Germinal center (tissue), 1 donor: ENCODE measurements around the gene B3GNT2.
"Not testable (repeated sequence)": the region's sequence is repeated elsewhere in the genome, so short reads cannot be mapped to it uniquely, and the experiment has no call there.

Experiments used
- DNase-seq: peaks from one replicate; pipeline ENCODE4 v3.0.0; 2012; ENCODE audit warnings: mixed read lengths, low spot score

B3GNT2 gene

DNA sequence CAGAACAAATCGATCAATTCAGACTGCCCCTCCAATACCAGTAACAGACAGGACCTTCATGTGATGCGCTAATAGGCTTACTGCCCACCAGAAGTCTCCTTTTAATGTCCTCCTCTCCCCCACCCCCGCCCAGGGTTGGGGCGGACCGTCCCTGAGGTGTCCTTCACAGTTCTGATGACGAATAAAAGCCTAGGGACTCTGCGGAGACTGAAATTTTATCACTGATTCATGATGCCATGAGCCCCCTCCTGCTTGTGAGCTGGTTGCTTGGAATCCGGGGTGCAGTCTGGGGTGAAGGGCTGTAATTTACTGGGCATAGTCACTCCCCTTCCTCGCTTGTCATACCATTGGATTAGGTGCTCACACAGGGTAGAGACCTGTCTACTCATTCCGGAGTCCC is 42.3 kb downstream of the B3GNT2 start:
- DNase-seq, result no peak

DNA sequence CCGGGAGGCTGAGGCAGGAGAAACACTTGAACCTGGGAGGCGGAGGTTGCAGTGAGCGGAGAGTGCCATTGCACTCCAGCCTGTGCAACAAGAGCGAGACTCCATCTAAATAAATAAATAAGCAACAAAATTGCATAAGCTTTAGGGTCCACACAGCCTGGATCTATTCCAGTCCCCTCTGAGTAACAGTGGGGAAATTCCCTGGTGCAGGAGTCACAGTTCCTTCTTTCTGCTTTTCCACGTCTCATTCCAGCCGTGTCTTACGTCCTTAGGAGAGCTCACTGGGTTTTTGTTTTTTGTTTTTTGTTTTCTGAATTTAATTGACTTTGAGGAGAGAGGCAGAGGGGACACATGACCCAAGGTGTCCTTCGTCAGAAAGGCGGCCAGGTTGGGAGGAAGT is 44.6 kb downstream of the B3GNT2 start:
- DNase-seq, result no peak

DNA sequence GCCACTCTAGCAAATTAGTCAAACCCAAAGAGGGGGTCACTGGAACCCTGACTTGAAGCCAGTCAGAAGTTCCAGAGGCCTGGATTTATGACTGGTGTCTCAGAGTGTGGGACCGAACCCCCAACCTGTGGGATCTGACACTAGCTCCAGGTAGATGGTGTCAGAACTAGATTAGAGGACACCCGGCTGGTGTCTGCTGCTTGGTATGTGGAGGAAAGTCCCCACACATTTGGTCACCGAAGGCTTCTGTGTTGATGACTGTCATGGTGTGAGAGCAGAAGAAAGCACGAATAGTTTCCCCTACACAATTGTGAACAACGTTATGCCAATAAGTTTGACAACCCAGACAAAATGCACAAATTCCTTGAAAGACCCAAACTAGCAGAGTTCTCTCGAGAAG is 48.1 kb downstream of the B3GNT2 start:
- DNase-seq, result no peak

DNA sequence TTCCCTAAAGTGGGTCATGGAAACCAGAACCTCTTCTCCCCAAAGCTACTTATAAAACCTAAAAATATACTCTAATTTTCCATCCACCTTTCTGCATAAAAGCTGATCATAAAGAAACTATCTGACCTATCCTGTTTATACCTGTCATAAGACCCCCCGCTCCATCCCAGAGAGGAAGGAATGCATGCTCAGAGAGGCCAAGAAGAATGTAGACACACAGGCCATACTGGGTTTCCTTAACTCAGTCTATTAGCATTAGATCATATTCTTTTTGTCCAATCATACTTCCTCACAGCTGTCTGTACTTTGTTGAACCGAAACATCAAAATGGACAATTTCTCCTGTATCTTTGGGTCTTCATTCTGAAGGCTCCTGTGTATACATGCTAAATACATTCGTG is 52.3 kb downstream of the B3GNT2 start:
- DNase-seq, result no peak

DNA sequence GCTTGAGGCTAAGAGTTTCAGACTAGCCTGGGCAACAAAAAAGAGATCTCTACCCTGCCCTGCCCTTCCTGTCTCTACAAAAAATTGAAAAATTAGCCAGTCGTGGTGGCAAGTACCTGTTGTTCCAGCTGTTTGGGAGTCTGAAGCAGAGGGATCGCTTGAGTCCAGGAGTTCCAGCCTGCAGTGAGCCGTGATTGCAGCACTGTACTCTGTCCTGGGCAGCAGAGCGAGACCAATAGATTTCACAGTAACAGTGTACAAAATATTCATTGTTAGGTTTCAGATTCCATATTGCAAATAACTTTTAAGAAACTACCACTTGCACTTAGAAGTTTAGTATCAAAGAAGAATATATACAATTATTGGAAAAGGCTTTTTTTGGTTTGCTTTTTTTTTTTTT is 54.3 kb downstream of the B3GNT2 start:
- no peak for DNase-seq

DNA sequence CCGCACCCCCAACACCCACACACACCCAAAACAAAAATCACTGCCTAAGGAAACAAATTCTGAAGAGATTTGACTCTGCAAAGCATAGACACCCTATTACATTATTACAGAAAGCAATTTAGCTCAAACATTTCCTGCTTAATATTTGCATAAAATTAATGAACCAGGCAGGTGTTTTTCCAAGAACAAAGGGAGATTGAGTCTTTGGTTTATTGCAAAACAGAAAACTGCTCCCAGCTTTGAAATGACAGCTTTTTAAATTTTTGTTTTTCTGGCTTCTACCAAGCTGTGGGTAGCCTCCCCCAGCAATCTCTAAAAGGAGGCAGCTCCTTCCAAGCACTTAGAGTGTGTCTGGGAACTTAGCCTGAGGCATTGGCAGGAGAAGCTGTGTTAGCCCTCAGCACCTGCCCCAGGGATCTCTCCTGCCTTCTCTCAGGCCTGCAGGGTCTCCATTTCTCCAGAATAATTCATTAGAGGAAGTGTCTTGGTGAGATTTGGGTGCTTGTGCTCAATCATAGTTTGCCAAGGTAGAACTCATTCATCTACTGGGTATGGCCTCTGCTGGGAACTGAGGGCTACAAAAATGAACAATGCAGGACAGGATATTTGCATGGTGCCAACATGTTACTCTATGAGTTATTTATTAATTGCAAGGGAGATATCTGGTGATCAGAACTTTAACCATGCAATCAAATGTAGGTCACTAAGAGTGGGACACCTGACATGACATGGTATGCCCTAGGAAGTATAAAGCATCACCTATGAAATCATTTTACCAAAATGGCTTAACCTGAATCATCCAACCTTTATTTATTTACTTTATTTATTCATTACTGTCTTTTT is 58.7 kb downstream of the B3GNT2 start:
- no peak for DNase-seq

DNA sequence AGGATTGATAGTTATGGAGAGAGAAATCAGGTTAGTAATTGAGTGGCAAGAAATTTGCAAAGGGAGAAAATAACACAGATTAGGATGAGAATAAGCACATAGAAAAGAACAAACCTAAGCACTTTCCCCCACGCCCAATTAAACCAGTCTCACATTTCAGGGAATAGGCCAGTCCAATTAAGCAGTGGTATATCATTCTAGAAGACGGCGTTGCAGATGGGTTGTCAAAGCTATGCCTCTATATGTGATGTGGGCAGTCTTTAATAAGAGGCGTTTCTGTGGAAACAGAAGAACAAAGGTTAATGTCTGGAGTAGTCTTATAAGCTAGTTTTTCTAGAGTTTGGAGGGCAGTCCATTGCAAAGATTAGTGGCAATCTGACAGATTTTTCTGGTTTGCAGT is 61.6 kb downstream of the B3GNT2 start:
- DNase-seq, result no peak

DNA sequence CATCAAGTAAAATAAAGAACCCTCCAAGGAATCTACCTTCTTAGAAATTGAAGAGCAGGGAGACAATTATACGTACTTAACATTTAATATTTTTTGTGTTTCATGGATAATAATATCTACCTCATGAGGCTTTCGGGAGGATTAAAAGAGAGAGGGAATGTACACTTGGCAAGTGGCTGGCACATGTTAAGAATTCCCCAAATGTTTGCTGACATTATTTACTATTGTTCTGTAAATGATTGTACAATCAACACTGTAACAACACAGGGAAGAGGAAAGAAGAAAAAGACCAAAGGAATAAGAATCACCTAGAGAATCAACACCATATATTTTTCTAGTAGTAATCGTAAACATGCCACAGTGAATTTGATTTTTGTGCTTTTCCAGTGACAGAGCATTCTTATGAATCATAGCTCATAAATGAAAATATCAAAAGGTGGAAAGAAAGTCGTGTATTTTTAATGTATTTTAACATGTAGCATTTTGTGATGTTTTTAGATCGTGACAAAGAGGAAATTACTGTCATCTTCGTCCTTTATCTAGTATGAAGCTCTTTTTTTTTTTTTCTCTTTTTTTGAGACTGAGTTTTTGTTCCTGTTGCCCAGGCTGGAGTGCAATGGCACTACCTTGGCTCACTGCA is 67.3 kb downstream of the B3GNT2 start:
- DNase-seq, result no peak

DNA sequence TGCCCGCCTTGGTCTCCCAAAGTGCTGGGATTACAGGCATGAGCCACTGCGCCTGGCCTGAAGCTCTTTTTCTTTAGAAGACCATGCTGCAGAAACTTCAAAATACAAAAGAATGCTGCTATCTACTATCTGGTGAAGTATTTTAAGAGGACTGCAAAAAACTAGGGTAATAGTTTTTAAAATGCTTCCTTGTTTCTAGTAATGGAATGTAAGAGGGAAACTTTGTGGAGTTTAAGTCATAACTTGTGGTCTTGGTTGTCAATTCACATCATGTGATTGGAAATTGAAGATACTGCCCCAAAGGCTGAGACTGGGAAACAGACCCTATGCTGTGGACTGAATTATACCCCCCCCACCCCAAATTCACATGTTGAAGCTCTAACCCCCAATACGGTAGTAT is 68.3 kb downstream of the B3GNT2 start:
- DNase-seq, result no peak

DNA sequence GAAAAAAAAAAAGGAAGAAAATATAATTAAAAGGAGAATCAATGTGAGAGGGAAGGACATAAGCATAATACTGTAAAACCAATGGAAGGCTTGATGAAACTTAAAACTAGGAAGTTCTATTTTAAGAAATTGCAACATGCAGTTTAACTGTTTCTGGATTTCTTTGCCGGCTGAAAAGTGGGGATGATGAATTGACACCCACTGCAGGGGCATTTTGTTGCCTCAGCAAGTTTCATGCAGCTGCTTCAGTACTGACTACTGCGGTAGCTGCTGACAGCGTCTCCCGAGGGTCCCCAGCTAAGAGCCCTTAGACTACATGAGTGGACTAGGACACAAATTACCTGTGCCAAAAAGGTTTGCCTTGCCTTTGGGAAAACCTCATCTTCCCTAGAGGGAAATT is 69.2 kb downstream of the B3GNT2 start:
- DNase-seq, result no peak

DNA sequence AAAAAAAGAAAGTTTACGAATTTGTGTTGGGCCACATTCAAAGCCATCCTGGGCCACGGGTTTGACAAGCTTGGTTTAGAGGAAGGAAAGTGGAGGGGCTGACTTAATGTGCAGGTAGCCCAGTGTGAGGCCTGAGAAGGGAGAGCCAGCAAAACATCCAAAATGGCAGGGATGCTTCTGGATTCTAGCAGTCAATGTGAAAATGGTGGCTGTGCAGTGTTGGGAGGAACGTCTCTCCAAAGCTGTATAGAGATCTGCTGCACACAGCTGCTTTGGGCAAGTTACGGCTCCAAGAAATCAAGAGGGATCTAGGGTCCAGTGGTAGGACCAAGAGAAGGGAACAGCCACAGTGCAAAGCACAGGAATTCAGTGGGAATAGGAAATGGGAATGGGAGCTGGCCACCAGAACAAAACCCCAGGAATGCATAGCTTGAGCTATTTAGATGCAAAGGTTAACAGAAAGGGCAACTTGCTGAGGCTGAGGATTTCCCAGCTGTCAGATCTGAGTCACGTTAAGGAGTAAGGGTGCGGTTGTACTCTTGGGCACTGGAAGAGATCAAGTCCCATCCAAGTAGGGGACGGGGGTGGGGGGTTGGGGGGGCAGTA is 70.6 kb downstream of the B3GNT2 start:
- no peak for DNase-seq

DNA sequence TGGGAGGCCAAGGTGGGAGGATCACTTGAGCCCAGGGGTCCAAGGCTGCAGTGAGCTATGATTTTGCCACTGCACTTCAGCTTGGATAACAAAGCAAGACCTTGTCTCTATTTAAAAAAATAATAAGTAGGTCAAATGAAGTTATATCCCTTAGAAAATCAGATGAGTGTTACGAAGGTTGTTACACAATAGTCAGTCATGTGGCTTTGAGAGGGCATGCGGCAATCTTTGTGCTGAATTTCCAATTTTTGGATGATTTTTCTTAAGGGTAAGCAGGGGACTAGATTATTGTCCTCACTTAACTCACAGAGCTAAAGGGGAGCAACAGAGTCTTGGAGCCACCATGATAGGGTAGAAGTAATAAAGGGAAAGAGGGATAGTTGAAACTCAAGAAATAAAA is 71.8 kb downstream of the B3GNT2 start:
- DNase-seq, result no peak

DNA sequence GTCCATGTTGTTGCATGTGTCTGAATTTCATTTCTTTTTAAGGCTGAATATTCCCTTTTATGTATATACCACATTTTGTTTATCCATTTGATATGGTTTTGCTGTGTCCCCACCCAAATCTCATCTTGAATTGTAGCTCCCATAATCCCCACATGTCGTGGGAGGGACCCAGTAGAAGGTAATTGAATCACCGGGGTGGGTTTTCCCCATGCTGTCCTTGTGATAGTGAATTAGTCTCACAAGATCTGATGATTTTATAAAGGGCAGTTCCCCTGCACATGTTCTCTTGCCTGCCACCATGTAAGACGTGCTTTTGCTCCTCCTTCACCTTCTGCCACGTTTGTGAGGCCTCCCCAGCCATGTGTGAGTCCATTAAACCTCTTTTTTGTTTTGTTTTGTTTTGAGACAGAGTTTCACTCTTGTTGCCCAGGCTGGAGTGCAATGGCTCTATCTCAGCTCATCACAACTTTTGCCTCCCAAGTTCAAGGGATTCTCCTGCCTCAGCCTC is 72.8 kb downstream of the B3GNT2 start:
- not testable (repeated sequence) for DNase-seq

DNA sequence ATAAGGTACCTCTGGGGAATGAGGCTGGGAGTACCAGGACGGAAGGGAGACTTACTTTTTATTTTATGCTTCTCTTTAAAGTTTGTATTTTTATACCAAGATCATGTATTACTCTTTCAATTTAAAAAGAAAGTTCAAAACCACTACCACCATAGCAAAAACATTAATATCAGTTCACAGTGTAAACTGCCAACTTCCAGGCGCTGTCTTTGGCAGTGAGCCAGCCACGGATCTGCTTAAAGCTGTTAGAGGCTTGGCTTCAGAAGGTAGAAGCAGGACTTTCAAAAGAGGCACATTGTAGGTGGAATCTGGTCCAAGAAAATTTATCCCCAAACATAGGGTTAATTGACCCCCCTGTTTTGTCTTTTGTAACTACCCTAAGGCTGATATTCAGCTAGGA is 74.8 kb downstream of the B3GNT2 start:
- DNase-seq, result no peak
